ENCODE measurements around the gene MFSD2A.
A peak's percentile ranks its signal among the peaks of the same experiment; 100 is the strongest.
"Not testable (repeated sequence)": the region's sequence is repeated elsewhere in the genome, so short reads cannot be mapped to it uniquely, and the experiment has no call there.

The MFSD2A gene

DNA sequence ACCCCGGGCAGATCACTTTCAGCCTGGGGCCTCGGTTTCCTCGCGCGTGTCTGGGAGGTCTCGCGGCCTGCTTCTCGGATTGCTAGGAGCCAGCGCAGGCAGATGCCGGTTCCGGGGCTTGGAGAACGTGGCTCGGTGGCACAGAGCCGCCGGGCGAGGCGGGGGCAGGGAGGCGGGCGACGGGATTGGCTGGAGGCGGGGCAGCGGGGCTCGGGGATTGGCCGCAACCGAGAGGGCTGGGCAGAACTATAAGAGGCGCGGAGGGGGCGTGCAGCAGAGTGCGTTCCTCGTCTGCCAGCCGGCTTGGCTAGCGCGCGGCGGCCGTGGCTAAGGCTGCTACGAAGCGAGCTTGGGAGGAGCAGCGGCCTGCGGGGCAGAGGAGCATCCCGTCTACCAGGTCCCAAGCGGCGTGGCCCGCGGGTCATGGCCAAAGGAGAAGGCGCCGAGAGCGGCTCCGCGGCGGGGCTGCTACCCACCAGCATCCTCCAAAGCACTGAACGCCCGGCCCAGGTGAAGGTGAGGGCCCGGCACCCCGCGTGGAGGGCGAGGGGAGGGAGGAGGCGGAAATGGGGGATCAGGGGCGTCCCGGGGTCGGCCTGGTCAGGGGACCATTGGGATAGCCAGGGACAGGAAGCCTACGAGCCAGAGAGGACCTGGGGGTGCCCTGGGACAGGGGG, at the start of gene MFSD2A:
Gene MFSD2A, plus strand, starts transcription at position 276 of the 677 bp plus-strand sequence. Its CDS starts 148 bp downstream, at position 424.
- Histone ChIP-seq H3K27ac (ENCODE audit: low read depth in 2 of 2, low read length in 2 of 2) (peak within 1 kb of the TSS; percentile 75 to 80), H3K36me3 (ENCODE audit: control insufficient read depth in 2 of 2, insufficient read depth in 2 of 2, low read length in 2 of 2) (peaks cover 0 to 7% of the 10 kb centered on the region in 2 donors), H3K9ac (ENCODE audit: low read depth in 1 of 2, low read length in 2 of 2) (peak within 1 kb of the TSS; percentile 68 to 85), H3K27me3 (ENCODE audit: control insufficient read depth in 2 of 2, insufficient read depth in 2 of 2, low read length in 2 of 2) (no peaks in the 10 kb centered on the region), H3K9me3 (ENCODE audit: control insufficient read depth in 2 of 2, low read length in 2 of 2) (no peaks in the 10 kb centered on the region), H3K4me3 (ENCODE audit: low read length in 2 of 2) (peak within 1 kb of the TSS; percentile 79 to 96), H3K4me1 (ENCODE audit: control insufficient read depth in 2 of 2, insufficient read depth in 2 of 2, low read length in 2 of 2) (peaks cover 23 to 24% of the 10 kb centered on the region in 2 donors)

DNA sequence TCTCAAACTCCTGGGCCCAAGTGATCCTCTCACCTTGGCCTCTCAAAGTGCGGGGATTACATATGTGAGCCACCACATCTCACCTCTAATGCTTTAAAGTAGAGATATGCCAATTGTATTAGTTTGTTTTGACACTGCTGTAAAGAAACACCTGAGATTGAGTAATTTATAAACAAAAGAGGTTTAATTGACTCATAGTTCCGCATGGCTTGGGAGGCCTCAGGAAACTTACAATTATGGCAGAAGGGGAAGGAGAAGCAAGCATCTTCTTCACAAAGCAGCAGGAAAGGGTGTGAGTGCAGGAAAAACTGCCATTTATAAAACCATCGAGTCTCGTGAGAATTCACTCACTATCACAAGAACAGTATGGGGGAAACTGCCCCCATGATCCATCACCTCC, 49.8 kb upstream of the MFSD2A start:
- H3K27ac ChIP-seq (ENCODE audit: low read depth in 2 of 2, low read length in 2 of 2) = no peak overlapping the region
- H3K27me3 ChIP-seq (ENCODE audit: control insufficient read depth in 2 of 2, insufficient read depth in 2 of 2, low read length in 2 of 2) = peaks cover 3 to 5% of the 10 kb centered on the region in 2 donors
- no peak overlapping the region for H3K9ac ChIP-seq (ENCODE audit: low read depth in 1 of 2, low read length in 2 of 2)
- H3K4me3 ChIP-seq (ENCODE audit: low read length in 2 of 2) = no peak overlapping the region
- H3K9me3 ChIP-seq (ENCODE audit: control insufficient read depth in 2 of 2, low read length in 2 of 2) = peaks cover 2 to 4% of the 10 kb centered on the region in 2 donors
- no peaks in the 10 kb centered on the region for H3K36me3 ChIP-seq (ENCODE audit: control insufficient read depth in 2 of 2, insufficient read depth in 2 of 2, low read length in 2 of 2)
- H3K4me1 ChIP-seq (ENCODE audit: control insufficient read depth in 2 of 2, insufficient read depth in 2 of 2, low read length in 2 of 2) = peaks cover 11% of the 10 kb centered on the region in 2 donors

DNA sequence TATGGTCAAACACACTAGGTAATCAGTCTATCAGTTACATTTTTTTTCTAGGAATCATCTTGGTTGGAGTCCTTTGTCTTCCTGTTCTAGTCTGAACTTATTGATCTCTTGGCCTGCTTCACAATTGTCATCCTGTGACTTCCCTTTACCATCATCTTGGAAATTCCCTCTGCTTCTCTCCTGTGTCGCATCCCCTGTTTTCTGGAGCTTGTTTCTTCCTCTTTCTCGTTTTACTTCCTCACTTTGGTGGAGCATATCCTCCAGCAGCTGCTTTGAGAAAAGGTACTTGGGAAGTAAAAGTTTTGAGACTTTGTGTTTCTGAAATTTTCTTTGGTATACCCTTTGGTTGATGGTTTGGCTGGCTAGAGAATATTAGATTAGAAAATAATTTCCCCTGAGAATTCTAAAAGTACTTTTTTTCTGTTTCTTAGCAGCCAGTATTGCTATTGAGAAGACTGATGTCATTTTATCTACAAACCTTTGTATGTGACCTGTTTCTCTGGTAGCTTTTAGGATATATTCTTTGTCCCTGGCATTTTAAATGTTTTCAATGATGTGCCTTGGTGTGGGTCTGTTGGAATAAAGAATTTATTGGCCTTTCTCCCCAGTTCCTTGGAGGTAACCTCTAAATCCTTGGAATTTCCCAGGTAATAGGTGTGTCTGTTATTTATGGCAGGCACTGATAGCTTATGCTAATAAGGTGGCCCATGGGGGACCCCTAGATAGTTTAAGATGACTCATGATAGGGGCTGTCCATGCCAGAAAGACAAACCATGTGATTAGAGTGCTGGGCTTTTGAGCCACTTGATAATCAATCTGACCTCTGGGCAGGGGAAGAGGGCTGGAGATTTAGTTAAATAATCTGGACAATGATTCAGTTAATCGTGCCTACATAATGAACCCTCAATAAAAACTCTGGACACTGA, 47.2 kb upstream of the MFSD2A start:
- Histone ChIP-seq H3K27me3 (ENCODE audit: control insufficient read depth in 2 of 2, insufficient read depth in 2 of 2, low read length in 2 of 2) (peaks cover 0 to 4% of the 10 kb centered on the region in 2 donors), H3K9me3 (ENCODE audit: control insufficient read depth in 2 of 2, low read length in 2 of 2) (peaks cover 2 to 4% of the 10 kb centered on the region in 2 donors), H3K4me1 (ENCODE audit: control insufficient read depth in 2 of 2, insufficient read depth in 2 of 2, low read length in 2 of 2) (no peaks in the 10 kb centered on the region), H3K27ac (ENCODE audit: low read depth in 2 of 2, low read length in 2 of 2) (no peak overlapping the region), H3K9ac (ENCODE audit: low read depth in 1 of 2, low read length in 2 of 2) (no peak overlapping the region), H3K36me3 (ENCODE audit: control insufficient read depth in 2 of 2, insufficient read depth in 2 of 2, low read length in 2 of 2) (no peaks in the 10 kb centered on the region), H3K4me3 (ENCODE audit: low read length in 2 of 2) (no peak overlapping the region)

DNA sequence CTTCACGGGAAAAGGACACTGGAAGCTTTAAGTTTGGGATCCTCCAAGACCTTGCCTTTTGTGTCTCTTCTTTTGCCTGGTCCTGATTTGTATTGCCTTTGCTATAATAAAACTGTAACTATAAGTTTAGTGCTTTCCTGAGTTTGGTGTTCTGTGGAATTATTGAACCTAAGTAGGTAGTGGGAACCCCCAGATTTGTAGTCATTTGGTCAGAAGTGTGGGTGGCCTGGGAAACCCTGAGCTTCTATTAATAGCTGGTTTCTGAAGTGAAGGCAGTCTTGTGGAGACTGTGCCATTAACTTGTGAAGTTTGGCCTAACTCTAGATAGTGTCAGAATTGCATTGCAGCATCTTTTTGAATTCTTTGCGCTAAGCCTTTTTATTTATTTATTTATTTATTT, 46.4 kb upstream of the MFSD2A start:
- H3K9ac ChIP-seq (ENCODE audit: low read depth in 1 of 2, low read length in 2 of 2) = no peak overlapping the region
- no peaks in the 10 kb centered on the region for H3K27me3 ChIP-seq (ENCODE audit: control insufficient read depth in 2 of 2, insufficient read depth in 2 of 2, low read length in 2 of 2)
- no peak overlapping the region for H3K4me3 ChIP-seq (ENCODE audit: low read length in 2 of 2)
- no peak overlapping the region for H3K27ac ChIP-seq (ENCODE audit: low read depth in 2 of 2, low read length in 2 of 2)
- no peaks in the 10 kb centered on the region for H3K4me1 ChIP-seq (ENCODE audit: control insufficient read depth in 2 of 2, insufficient read depth in 2 of 2, low read length in 2 of 2)
- H3K36me3 ChIP-seq (ENCODE audit: control insufficient read depth in 2 of 2, insufficient read depth in 2 of 2, low read length in 2 of 2) = no peaks in the 10 kb centered on the region
- H3K9me3 ChIP-seq (ENCODE audit: control insufficient read depth in 2 of 2, low read length in 2 of 2) = peaks cover 2 to 4% of the 10 kb centered on the region in 2 donors

DNA sequence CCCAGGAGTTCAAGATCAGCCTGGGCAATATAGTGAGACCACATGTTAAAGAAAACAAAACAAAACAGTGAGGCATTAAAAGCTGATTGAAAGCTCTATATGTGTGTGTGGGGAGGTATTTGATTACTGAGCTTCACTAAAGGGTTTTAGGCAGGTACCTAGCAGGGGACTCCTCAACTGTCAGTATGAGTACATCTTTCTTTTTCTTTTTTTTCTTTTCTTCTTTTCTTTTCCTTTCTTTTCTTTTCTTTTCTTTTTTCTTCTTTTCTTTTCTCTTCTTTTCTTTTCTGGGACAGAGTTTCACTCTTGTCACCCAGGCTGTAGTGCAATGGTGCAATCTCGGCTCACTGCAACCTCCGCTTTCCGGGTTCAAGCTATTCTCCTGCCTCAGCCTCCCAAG, 44.7 kb upstream of the MFSD2A start:
- Histone ChIP-seq H3K9ac (ENCODE audit: low read depth in 1 of 2, low read length in 2 of 2) (no peak overlapping the region), H3K4me3 (ENCODE audit: low read length in 2 of 2) (no peak overlapping the region), H3K27ac (ENCODE audit: low read depth in 2 of 2, low read length in 2 of 2) (no peak overlapping the region), H3K9me3 (ENCODE audit: control insufficient read depth in 2 of 2, low read length in 2 of 2) (peaks cover 2 to 4% of the 10 kb centered on the region in 2 donors), H3K4me1 (ENCODE audit: control insufficient read depth in 2 of 2, insufficient read depth in 2 of 2, low read length in 2 of 2) (no peaks in the 10 kb centered on the region), H3K27me3 (ENCODE audit: control insufficient read depth in 2 of 2, insufficient read depth in 2 of 2, low read length in 2 of 2) (no peaks in the 10 kb centered on the region), H3K36me3 (ENCODE audit: control insufficient read depth in 2 of 2, insufficient read depth in 2 of 2, low read length in 2 of 2) (no peaks in the 10 kb centered on the region)

DNA sequence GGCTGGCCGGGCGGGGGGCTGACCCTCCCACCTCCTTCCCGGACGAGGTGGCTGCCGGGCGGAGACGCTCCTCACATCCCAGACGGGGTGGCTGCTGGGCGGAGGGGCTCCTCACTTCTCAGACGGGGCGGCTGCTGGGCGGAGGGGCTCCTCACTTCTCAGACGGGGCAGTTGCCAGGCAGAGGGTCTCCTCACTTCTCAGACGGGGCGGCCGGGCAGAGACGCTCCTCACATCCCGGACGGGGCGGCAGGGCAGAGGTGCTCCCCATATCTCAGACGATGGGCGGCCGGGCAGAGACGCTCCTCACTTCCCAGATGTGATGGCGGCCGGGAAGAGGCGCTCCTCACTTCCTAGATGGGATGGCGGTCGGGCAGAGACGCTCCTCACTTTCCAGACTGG, 41.8 kb upstream of the MFSD2A start:
- not testable (repeated sequence) for H3K27me3 ChIP-seq (ENCODE audit: control insufficient read depth in 2 of 2, insufficient read depth in 2 of 2, low read length in 2 of 2); H3K27ac ChIP-seq (ENCODE audit: low read depth in 2 of 2, low read length in 2 of 2); H3K36me3 ChIP-seq (ENCODE audit: control insufficient read depth in 2 of 2, insufficient read depth in 2 of 2, low read length in 2 of 2); H3K4me3 ChIP-seq (ENCODE audit: low read length in 2 of 2); H3K4me1 ChIP-seq (ENCODE audit: control insufficient read depth in 2 of 2, insufficient read depth in 2 of 2, low read length in 2 of 2); H3K9me3 ChIP-seq (ENCODE audit: control insufficient read depth in 2 of 2, low read length in 2 of 2); H3K9ac ChIP-seq (ENCODE audit: low read depth in 1 of 2, low read length in 2 of 2)

DNA sequence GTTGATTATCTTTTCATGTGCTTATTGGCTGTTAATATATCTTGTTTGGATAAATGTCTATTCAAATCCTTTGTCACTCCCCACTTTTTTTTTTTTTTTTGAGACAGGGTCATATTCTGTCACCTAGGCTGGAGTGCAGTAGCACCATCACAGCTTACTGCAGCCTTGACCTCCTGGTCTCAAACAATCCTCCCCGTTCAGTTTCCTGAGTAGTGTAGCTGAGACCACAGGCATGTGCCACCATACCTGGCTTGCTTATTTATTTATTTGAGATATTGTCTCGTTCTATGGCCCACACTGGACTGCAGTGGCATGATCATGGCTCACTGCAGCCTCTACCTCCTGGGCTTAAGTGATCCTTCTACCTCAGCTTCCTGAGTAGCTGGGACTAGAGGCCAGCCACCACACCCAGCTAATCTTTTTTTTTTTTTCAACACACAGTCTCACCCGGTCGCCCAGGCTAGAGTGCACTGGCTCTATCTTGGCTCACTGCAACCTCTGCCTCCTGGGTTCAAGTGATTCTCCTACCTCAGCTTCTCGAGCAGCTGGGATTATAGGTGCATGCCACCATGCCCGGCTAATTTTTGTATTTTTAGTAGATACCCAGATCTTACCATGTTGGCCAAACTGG, 39.3 kb upstream of the MFSD2A start:
- no peak overlapping the region for H3K4me3 ChIP-seq (ENCODE audit: low read length in 2 of 2)
- no peaks in the 10 kb centered on the region for H3K36me3 ChIP-seq (ENCODE audit: control insufficient read depth in 2 of 2, insufficient read depth in 2 of 2, low read length in 2 of 2)
- peaks cover 0 to 3% of the 10 kb centered on the region in 2 donors for H3K4me1 ChIP-seq (ENCODE audit: control insufficient read depth in 2 of 2, insufficient read depth in 2 of 2, low read length in 2 of 2)
- no peak overlapping the region for H3K9ac ChIP-seq (ENCODE audit: low read depth in 1 of 2, low read length in 2 of 2)
- H3K27me3 ChIP-seq (ENCODE audit: control insufficient read depth in 2 of 2, insufficient read depth in 2 of 2, low read length in 2 of 2) = no peaks in the 10 kb centered on the region
- H3K9me3 ChIP-seq (ENCODE audit: control insufficient read depth in 2 of 2, low read length in 2 of 2) = no peaks in the 10 kb centered on the region
- H3K27ac ChIP-seq (ENCODE audit: low read depth in 2 of 2, low read length in 2 of 2) = no peak overlapping the region

DNA sequence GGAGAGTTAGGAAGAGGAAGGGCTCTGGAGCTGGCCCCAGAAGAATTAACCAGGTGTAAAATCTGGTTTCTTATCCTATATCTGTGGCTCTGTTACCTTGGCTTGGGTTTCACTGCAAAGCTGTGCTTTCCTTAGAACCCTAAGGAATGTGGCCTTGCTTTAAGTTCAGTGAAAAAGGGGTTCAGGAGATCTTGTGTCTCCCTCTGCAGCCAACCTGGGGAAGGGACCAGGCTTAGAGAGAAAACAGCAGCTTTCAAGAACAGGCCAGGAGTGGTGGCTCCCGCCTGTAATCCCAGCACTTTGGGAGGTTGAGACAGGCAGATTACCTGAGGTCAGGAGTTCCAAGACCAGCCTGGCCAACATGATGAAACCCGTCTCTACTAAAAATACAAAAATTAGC, 37.1 kb upstream of the MFSD2A start:
- Histone ChIP-seq H3K9me3 (ENCODE audit: control insufficient read depth in 2 of 2, low read length in 2 of 2) (no peaks in the 10 kb centered on the region), H3K27ac (ENCODE audit: low read depth in 2 of 2, low read length in 2 of 2) (no peak overlapping the region), H3K4me3 (ENCODE audit: low read length in 2 of 2) (no peak overlapping the region), H3K27me3 (ENCODE audit: control insufficient read depth in 2 of 2, insufficient read depth in 2 of 2, low read length in 2 of 2) (no peaks in the 10 kb centered on the region), H3K9ac (ENCODE audit: low read depth in 1 of 2, low read length in 2 of 2) (no peak overlapping the region), H3K4me1 (ENCODE audit: control insufficient read depth in 2 of 2, insufficient read depth in 2 of 2, low read length in 2 of 2) (peaks cover 0 to 3% of the 10 kb centered on the region in 2 donors), H3K36me3 (ENCODE audit: control insufficient read depth in 2 of 2, insufficient read depth in 2 of 2, low read length in 2 of 2) (no peaks in the 10 kb centered on the region)

DNA sequence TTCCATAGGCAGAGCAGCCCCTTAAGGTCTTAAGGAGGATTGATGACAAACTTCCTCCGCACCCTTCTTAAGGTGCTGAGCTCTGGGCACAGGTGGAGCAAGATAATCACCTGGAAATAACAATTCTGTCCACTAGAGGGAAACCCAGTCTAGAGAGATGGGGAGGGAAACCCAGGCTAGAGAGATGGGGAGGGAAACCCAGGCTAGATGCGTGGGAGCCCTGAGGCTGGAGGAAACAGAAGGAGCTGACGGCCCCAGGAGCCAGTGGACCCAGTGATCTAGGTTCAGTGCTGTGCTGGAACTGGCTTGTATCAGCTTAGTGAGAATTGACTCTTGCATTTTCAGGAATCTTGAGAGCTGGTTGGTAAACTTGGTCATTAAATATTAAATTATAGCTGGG, 35.4 kb upstream of the MFSD2A start:
- Histone ChIP-seq H3K9ac (ENCODE audit: low read depth in 1 of 2, low read length in 2 of 2) (no peak overlapping the region), H3K9me3 (ENCODE audit: control insufficient read depth in 2 of 2, low read length in 2 of 2) (no peaks in the 10 kb centered on the region), H3K36me3 (ENCODE audit: control insufficient read depth in 2 of 2, insufficient read depth in 2 of 2, low read length in 2 of 2) (no peaks in the 10 kb centered on the region), H3K4me3 (ENCODE audit: low read length in 2 of 2) (no peak overlapping the region), H3K27me3 (ENCODE audit: control insufficient read depth in 2 of 2, insufficient read depth in 2 of 2, low read length in 2 of 2) (no peaks in the 10 kb centered on the region), H3K4me1 (ENCODE audit: control insufficient read depth in 2 of 2, insufficient read depth in 2 of 2, low read length in 2 of 2) (peaks cover 0 to 3% of the 10 kb centered on the region in 2 donors), H3K27ac (ENCODE audit: low read depth in 2 of 2, low read length in 2 of 2) (no peak overlapping the region)

DNA sequence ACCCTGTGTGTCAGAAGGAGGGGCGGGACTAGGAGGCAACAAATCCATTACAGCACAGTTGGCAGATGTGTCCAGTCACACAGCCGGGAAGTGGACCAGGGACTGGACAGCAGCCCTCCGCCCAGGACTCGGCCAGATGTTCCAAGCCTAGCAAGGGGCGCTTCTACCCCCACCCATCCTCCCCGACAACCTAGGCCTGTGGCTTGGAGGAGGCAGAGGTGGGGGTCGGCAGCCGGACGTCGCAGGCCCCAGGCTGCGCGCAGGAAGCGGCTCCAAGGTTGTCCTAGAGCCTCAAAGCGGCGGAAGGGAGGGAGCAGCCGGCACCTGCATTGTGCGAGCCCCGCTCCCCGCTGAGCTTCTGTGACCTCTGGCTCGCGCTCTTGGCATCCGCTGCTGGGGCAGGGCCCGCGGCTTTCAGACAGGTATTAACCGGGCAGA, 32.7 kb upstream of the MFSD2A start:
- H3K9ac ChIP-seq (ENCODE audit: low read depth in 1 of 2, low read length in 2 of 2) = no peak overlapping the region
- peaks cover 0 to 3% of the 10 kb centered on the region in 2 donors for H3K4me1 ChIP-seq (ENCODE audit: control insufficient read depth in 2 of 2, insufficient read depth in 2 of 2, low read length in 2 of 2)
- H3K27ac ChIP-seq (ENCODE audit: low read depth in 2 of 2, low read length in 2 of 2) = no peak overlapping the region
- H3K9me3 ChIP-seq (ENCODE audit: control insufficient read depth in 2 of 2, low read length in 2 of 2) = no peaks in the 10 kb centered on the region
- no peaks in the 10 kb centered on the region for H3K36me3 ChIP-seq (ENCODE audit: control insufficient read depth in 2 of 2, insufficient read depth in 2 of 2, low read length in 2 of 2)
- H3K4me3 ChIP-seq (ENCODE audit: low read length in 2 of 2) = no peak overlapping the region
- H3K27me3 ChIP-seq (ENCODE audit: control insufficient read depth in 2 of 2, insufficient read depth in 2 of 2, low read length in 2 of 2) = no peaks in the 10 kb centered on the region

All from mucosa of rectum (tissue), 2 donors.